ENCODE measurements around the gene JAKMIP2. TPM values are rescaled to one million over a fixed set of nuclear protein-coding genes. Genes with fewer than 3 reads are reported as not detected.

JAKMIP2 gene
- total and polyA plus RNA-seq, 10 of the 15 experiments (the other 5 are each of a cell fraction or from before 2014, with no cell fraction given) = 0.51 to 1.8 (median 0.89) TPM

DNA sequence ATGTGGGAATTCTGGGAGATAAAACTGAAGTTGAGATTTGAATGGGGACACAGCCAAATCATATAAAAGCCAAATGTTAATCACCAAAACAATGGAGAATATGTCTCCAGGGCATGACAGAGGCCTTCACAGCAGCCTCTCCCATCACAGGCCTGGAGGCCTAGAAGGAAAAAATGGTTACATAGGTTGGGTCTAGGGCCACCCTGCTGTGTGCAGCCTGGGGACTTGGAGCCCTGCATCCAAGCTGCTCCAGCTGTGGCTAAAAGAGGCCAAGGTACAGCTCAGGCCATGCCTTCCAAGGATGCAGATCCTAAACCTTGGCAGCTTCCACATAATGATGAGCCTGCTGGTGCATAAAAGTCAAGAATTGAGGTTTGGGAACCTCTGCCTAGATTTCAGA, 85.1 kb downstream of the JAKMIP2 start:
- no peak overlapping the region for H3K27ac ChIP-seq (ENCODE audit: control insufficient read depth, insufficient read depth)
- H3K4me3 ChIP-seq = no peak overlapping the region
- H2AFZ ChIP-seq (ENCODE audit: control insufficient read depth, low read depth, low read length) = no peak overlapping the region
- ATAC-seq (no peak), DNase-seq (ENCODE audit: low read depth, low spot score) (no peak), FAIRE-seq (no peak)
- H4K20me1 ChIP-seq (ENCODE audit: control insufficient read depth, insufficient read depth) = no peaks in the 10 kb centered on the region
- H3K9me3 ChIP-seq (replicated peaks; ENCODE audit: control insufficient read depth, insufficient read depth, low read length) = no peaks in the 10 kb centered on the region
- BruUV-seq (replicated peaks) = no TSS peak
- no peaks in the 10 kb centered on the region for H3K4me1 ChIP-seq (ENCODE audit: control insufficient read depth, insufficient read depth, low read length)
- no peaks in the 10 kb centered on the region for H3K27me3 ChIP-seq (replicated peaks in 1 of 2; ENCODE audit: control insufficient read depth in 2 of 2, insufficient read depth in 2 of 2, low read length in 1 of 2)
- in situ Hi-C loops (cut with MboI) (no loop called here), intact Hi-C loops (cut with micrococcal nuclease; ENCODE audit: unreplicated experiment) (no loop called here)
- RAD21 ChIA-PET (ENCODE audit: unreplicated experiment) = no interaction called here
- CTCF ChIA-PET = no interaction called here
- SMC1A ChIA-PET (ENCODE audit: uncharacterized antibody, unreplicated experiment) = no interaction called here
- H3K4me2 ChIP-seq (ENCODE audit: control insufficient read depth, insufficient read depth) = no peak overlapping the region
- H3K36me3 ChIP-seq (ENCODE audit: control insufficient read depth in 2 of 2, insufficient read depth in 2 of 2, low read length in 1 of 2) = no peaks in the 10 kb centered on the region
- POLR2A ChIA-PET = no interaction called here
- TF ChIP-seq, protein P1, sequence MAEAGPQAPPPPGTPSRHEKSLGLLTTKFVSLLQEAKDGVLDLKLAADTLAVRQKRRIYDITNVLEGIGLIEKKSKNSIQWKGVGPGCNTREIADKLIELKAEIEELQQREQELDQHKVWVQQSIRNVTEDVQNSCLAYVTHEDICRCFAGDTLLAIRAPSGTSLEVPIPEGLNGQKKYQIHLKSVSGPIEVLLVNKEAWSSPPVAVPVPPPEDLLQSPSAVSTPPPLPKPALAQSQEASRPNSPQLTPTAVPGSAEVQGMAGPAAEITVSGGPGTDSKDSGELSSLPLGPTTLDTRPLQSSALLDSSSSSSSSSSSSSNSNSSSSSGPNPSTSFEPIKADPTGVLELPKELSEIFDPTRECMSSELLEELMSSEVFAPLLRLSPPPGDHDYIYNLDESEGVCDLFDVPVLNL (IDR thresholded peaks at IDR 0.05; ENCODE audit: low read depth, low read length) = no peak
- TF ChIP-seq STAT1 (conservative IDR thresholded peaks at IDR 0.05) = no peak
- no peak for TF ChIP-seq IKZF2 (IDR thresholded peaks at IDR 0.05)
- TF ChIP-seq STAT3 (IDR thresholded peaks at IDR 0.05; ENCODE audit: low read depth, low read length) = no peak
- TF ChIP-seq NR2F1 (conservative IDR thresholded peaks at IDR 0.05) = no peak
- TF ChIP-seq ZNF384 (IDR thresholded peaks at IDR 0.05; ENCODE audit: borderline replicate concordance, low read depth, low read length) = no peak
- H3K79me2 ChIP-seq (ENCODE audit: control insufficient read depth, insufficient read depth, low read length) = no peaks in the 10 kb centered on the region
- H3K9ac ChIP-seq (ENCODE audit: control insufficient read depth, insufficient read depth, low read length) = no peak overlapping the region

DNA sequence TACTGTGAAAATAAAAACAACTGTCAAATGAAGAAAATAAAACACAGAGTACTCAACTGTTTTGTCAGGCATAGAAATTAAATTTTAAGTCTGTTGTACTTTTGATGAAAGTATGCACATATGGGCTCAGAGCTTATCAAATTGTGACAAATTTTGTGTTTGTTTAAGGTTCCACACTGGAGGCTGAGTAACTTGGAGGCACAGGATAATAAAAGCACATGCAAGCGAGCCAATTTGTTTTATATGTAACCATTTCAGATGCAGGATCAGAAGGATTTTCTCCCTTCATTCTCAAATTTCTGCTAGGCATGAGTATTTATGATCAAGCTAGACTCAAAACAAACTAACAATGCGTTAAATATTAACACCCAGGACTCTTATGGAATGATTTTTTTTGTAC, 87.8 kb downstream of the JAKMIP2 start:
- FAIRE-seq (no peak), ATAC-seq (no peak), DNase-seq (ENCODE audit: low read depth, low spot score) (no peak)
- H3K4me3 ChIP-seq = no peak overlapping the region
- in situ Hi-C loops (cut with MboI) = no loop called here
- 0% methylated on average over 2 of the region's 2 CpGs for WGBS (ENCODE audit: insufficient coverage, insufficient replicate concordance, low lambda C conversion rate, missing lambda C conversion rate)
- ChIA-PET CTCF (no interaction called here), RAD21 (ENCODE audit: unreplicated experiment) (no interaction called here), POLR2A (no interaction called here), SMC1A (ENCODE audit: uncharacterized antibody, unreplicated experiment) (interaction anchor here (1.0 kb wide), 1 partner anchor 39 kb away, joined by 4 read pairs; no protein-coding TSS in a partner anchor)
- H2AFZ ChIP-seq (ENCODE audit: control insufficient read depth, low read depth, low read length) = no peak overlapping the region
- no peak overlapping the region for H3K4me2 ChIP-seq (ENCODE audit: control insufficient read depth, insufficient read depth)
- H3K9me3 ChIP-seq (replicated peaks; ENCODE audit: control insufficient read depth, insufficient read depth, low read length) = no peaks in the 10 kb centered on the region
- no peak overlapping the region for H3K9ac ChIP-seq (ENCODE audit: control insufficient read depth, insufficient read depth, low read length)
- no peaks in the 10 kb centered on the region for H3K36me3 ChIP-seq (ENCODE audit: control insufficient read depth in 2 of 2, insufficient read depth in 2 of 2, low read length in 1 of 2)
- TF ChIP-seq RBBP5 (conservative IDR thresholded peaks at IDR 0.05) (no peak), KAT2A (conservative IDR thresholded peaks at IDR 0.05; ENCODE audit: control insufficient read depth, low read depth, low read length) (no peak), SIN3A (IDR thresholded peaks at IDR 0.05; ENCODE audit: low read depth, low read length) (no peak), NBN (IDR thresholded peaks at IDR 0.05) (no peak), BCL11A (IDR thresholded peaks at IDR 0.05; ENCODE audit: low read depth, low read length) (no peak), EP300 (IDR thresholded peaks at IDR 0.05; ENCODE audit: borderline replicate concordance in 1 of 2, control insufficient read depth in 1 of 2, low read depth in 2 of 2, low read length in 2 of 2) (no peak), ATF7 (IDR thresholded peaks at IDR 0.05; ENCODE audit: low read depth) (no peak), STAT1 (conservative IDR thresholded peaks at IDR 0.05) (no peak), NFXL1 (IDR thresholded peaks at IDR 0.05; ENCODE audit: borderline replicate concordance) (no peak), PAX5 (IDR thresholded peaks at IDR 0.05; ENCODE audit: borderline replicate concordance, low read depth, low read length) (no peak), MTA3 (IDR thresholded peaks at IDR 0.05; ENCODE audit: borderline replicate concordance, low read length) (no peak), SUPT20H (IDR thresholded peaks at IDR 0.05; ENCODE audit: borderline replicate concordance, control insufficient read depth, low read depth, low read length) (no peak)
- TF ChIP-seq, protein P2, sequence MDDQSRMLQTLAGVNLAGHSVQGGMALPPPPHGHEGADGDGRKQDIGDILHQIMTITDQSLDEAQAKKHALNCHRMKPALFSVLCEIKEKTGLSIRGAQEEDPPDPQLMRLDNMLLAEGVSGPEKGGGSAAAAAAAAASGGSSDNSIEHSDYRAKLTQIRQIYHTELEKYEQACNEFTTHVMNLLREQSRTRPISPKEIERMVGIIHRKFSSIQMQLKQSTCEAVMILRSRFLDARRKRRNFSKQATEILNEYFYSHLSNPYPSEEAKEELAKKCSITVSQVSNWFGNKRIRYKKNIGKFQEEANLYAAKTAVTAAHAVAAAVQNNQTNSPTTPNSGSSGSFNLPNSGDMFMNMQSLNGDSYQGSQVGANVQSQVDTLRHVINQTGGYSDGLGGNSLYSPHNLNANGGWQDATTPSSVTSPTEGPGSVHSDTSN (IDR thresholded peaks at IDR 0.05; ENCODE audit: insufficient replicate concordance, low read depth, low read length) = no peak
- H3K27ac ChIP-seq (ENCODE audit: control insufficient read depth, insufficient read depth) = no peak overlapping the region
- H3K4me1 ChIP-seq (ENCODE audit: control insufficient read depth, insufficient read depth, low read length) = no peaks in the 10 kb centered on the region
- no peaks in the 10 kb centered on the region for H3K79me2 ChIP-seq (ENCODE audit: control insufficient read depth, insufficient read depth, low read length)
- H4K20me1 ChIP-seq (ENCODE audit: control insufficient read depth, insufficient read depth) = no peaks in the 10 kb centered on the region
- intact Hi-C loops (cut with micrococcal nuclease; ENCODE audit: unreplicated experiment) = no loop called here
- no TSS peak for BruUV-seq (replicated peaks)
- no peaks in the 10 kb centered on the region for H3K27me3 ChIP-seq (replicated peaks in 1 of 2; ENCODE audit: control insufficient read depth in 2 of 2, insufficient read depth in 2 of 2, low read length in 1 of 2)

Measured in GM12878 (cell line).